Measurements from ENCODE around the gene F11R. TPM values are rescaled to one million over a fixed set of nuclear protein-coding genes. Genes with fewer than 3 reads are reported as not detected.

Gene F11R
- total RNA-seq, 1 experiment from 2014 or later = 69.2 TPM

Other genes with a start within 250 kb of the F11R start
- gene LY9, start 225.0 kb downstream of the F11R start, total RNA-seq (2014; rRNA removed) = not detected in 2 replicates
- not detected in 2 replicates for gene CD244, start 158.3 kb downstream of the F11R start, total RNA-seq (2014; rRNA removed)
- gene ITLN1, start 136.0 kb downstream of the F11R start, total RNA-seq (2014; rRNA removed) = not detected in 2 replicates
- not detected in 2 replicates for gene ITLN2, start 66.3 kb downstream of the F11R start, total RNA-seq (2014; rRNA removed)
- gene TSTD1, start 17.8 kb upstream of the F11R start, total RNA-seq (2014; rRNA removed) = 10.2 and 16.5 TPM in 2 replicates
- 111 and 113 TPM in 2 replicates for gene USF1, start 24.8 kb upstream of the F11R start, total RNA-seq (2014; rRNA removed)
- gene ARHGAP30, start 48.7 kb upstream of the F11R start, total RNA-seq (2014; rRNA removed) = 0.12 and 0.55 TPM in 2 replicates
- gene NECTIN4, start 68.4 kb upstream of the F11R start, total RNA-seq (2014; rRNA removed) = 6.8 and 7.0 TPM in 2 replicates
- gene KLHDC9, start 77.2 kb upstream of the F11R start, total RNA-seq (2014; rRNA removed) = 3.2 and 3.3 TPM in 2 replicates
- gene PFDN2, start 96.9 kb upstream of the F11R start, total RNA-seq (2014; rRNA removed) = 174 and 197 TPM in 2 replicates
- gene NIT1, start 97.0 kb upstream of the F11R start, total RNA-seq (2014; rRNA removed) = 18.1 and 27.0 TPM in 2 replicates
- gene DEDD, start 111.5 kb upstream of the F11R start, total RNA-seq (2014; rRNA removed) = 23.4 and 39.2 TPM in 2 replicates
- gene UFC1, start 132.8 kb upstream of the F11R start, total RNA-seq (2014; rRNA removed) = 84.6 and 113 TPM in 2 replicates
- gene USP21, start 138.3 kb upstream of the F11R start, total RNA-seq (2014; rRNA removed) = 20.6 and 24.4 TPM in 2 replicates
- 21.8 and 22.9 TPM in 2 replicates for gene PPOX, start 145.3 kb upstream of the F11R start, total RNA-seq (2014; rRNA removed)
- 76.9 and 85.4 TPM in 2 replicates for gene B4GALT3, start 156.4 kb upstream of the F11R start, total RNA-seq (2014; rRNA removed)
- 0.52 TPM in 1 of 2 replicates, not detected in the other for gene ADAMTS4, start 177.9 kb upstream of the F11R start, total RNA-seq (2014; rRNA removed)
- 168 TPM in 2 replicates for gene NDUFS2, start 181.2 kb upstream of the F11R start, total RNA-seq (2014; rRNA removed)
- not detected in 2 replicates for gene FCER1G, start 194.1 kb upstream of the F11R start, total RNA-seq (2014; rRNA removed)
- gene APOA2, start 202.5 kb upstream of the F11R start, total RNA-seq (2014; rRNA removed) = not detected in 2 replicates
- gene TOMM40L, start 204.9 kb upstream of the F11R start, total RNA-seq (2014; rRNA removed) = 23.2 and 26.1 TPM in 2 replicates
- not detected in 2 replicates for gene NR1I3, start 217.1 kb upstream of the F11R start, total RNA-seq (2014; rRNA removed)
- 0.07 TPM in 1 of 2 replicates, not detected in the other for gene PCP4L1, start 237.6 kb upstream of the F11R start, total RNA-seq (2014; rRNA removed)